Endodermal cell (in vitro differentiated cells): ENCODE results near the gene ACTMAP. TPM values are rescaled to one million over a fixed set of nuclear protein-coding genes. Genes with fewer than 3 reads are reported as not detected.
"Not testable (repeated sequence)": the region's sequence is repeated elsewhere in the genome, so short reads cannot be mapped to it uniquely, and the experiment has no call there.

ENCODE experiments used
- DNase-seq: peaks from one replicate; pipeline ENCODE4 v3.0.0-alpha.2; 2017
- H3K27ac ChIP-seq: 2 replicates; pipeline ENCODE4 v1.5.1; 2013; ENCODE audit warnings: mild to moderate bottlenecking, low read depth, low read length, moderate library complexity
- H3K27me3 ChIP-seq: 2 replicates; pipeline ENCODE4 v1.6.1; 2013; ENCODE audit warnings: mild to moderate bottlenecking, low read length, moderate library complexity; ENCODE audit not compliant: insufficient read depth, control insufficient read depth, poor library complexity, severe bottlenecking
- H3K36me3 ChIP-seq: 2 replicates; pipeline ENCODE4 v1.7.0; 2013; ENCODE audit warnings: mild to moderate bottlenecking, low read length, moderate library complexity; ENCODE audit not compliant: control insufficient read depth, insufficient read depth
- H3K4me1 ChIP-seq: one replicate; pipeline ENCODE4 v1.7.0; 2013; ENCODE audit warnings: low read length; ENCODE audit not compliant: control insufficient read depth, insufficient read depth
- H3K4me3 ChIP-seq: 2 replicates; pipeline ENCODE4 v1.5.1; 2013; ENCODE audit warnings: mild to moderate bottlenecking, low read length, moderate library complexity
- H3K9ac ChIP-seq: 2 replicates; pipeline ENCODE4 v1.6.1; 2013; ENCODE audit warnings: mild to moderate bottlenecking, low read length, moderate library complexity; ENCODE audit not compliant: poor library complexity, severe bottlenecking; ENCODE audit errors: extremely low read depth
- H3K9me3 ChIP-seq: 2 replicates; pipeline ENCODE4 v1.6.1; 2013; ENCODE audit warnings: mild to moderate bottlenecking, low read length, moderate library complexity; ENCODE audit not compliant: control insufficient read depth
- H3K27ac Mint-ChIP-seq: 2 replicates; pipeline ENCODE4 v1.8.0; 2020; ENCODE audit warnings: mixed read lengths
- H3K27me3 Mint-ChIP-seq: 2 replicates; pipeline ENCODE4 v1.8.0; 2021; ENCODE audit warnings: mild to moderate bottlenecking, mixed read lengths; ENCODE audit not compliant: insufficient read depth
- H3K36me3 Mint-ChIP-seq: 2 replicates; pipeline ENCODE4 v1.8.0; 2020; ENCODE audit warnings: low read depth, mixed read lengths
- H3K4me1 Mint-ChIP-seq: 2 replicates; pipeline ENCODE4 v1.8.0; 2020; ENCODE audit warnings: mixed read lengths
- H3K4me3 Mint-ChIP-seq: 2 replicates; pipeline ENCODE4 v1.8.0; 2020; ENCODE audit warnings: mild to moderate bottlenecking, moderate library complexity, mixed read lengths
- H3K9me3 Mint-ChIP-seq: 2 replicates; pipeline ENCODE4 v1.8.0; 2020; ENCODE audit warnings: mild to moderate bottlenecking, mixed read lengths
- WGBS, 2 experiments: methylation state at CpG; one replicate each; pipeline versions ENCODE4 v1.1.5 to v1.1.7; 2013; ENCODE audit warnings: missing lambda C conversion rate in 2 of 2, mixed read lengths in 1 of 2; ENCODE audit not compliant: insufficient coverage in 1 of 2, insufficient read length in 1 of 2; 5-methylcytosine and 5-hydroxymethylcytosine counted together
- total RNA-seq, 2 donors: library from RNA; stranded (reverse); fragmentation: NEBNext Ultra II Directional in 1 of 2; extraction: Animal tissue kit (Norgen Biotek cat#: 25700) in 1 of 2; gene quantifications; 2 replicates in 1 of 2; 3 replicates in 1 of 2; pipeline ENCODE4 v1.2.1, GENCODE V29; 2021
- TF ChIP-seq, protein P1 (sequence below): fragments of 200-600 bp; sonication (generic); conservative IDR thresholded peaks from 2 replicates; pipeline ENCODE4 v1.5.0; 2021; ENCODE audit warnings: antibody characterized with exemption, mild to moderate bottlenecking

Gene ACTMAP
- total RNA-seq, 2 donors from 2014 or later: 26.0 to 34.3 TPM

DNA sequence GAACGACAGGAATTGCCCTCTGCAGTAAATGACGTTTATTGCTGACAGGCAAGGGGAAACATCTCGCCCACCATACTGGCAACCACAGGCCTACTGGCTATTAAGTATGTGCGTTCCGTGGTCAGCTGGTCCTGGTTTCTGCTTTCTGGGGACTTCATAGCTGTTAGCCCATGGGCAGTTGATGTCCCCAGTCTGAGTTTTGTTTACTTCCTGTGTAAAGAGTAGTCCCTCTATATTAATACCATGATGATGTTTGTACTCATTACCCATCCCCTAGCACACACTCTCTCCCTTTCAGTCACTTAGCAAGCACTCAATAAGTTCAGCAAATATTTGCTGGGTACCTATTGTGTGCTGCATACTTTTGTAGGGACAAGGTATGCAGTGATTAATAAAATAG lies 18.6 kb upstream of the ACTMAP start:
- H3K27ac ChIP-seq: no peak overlapping the region
- no peaks in the 10 kb centered on the region for H3K9me3 ChIP-seq

DNA sequence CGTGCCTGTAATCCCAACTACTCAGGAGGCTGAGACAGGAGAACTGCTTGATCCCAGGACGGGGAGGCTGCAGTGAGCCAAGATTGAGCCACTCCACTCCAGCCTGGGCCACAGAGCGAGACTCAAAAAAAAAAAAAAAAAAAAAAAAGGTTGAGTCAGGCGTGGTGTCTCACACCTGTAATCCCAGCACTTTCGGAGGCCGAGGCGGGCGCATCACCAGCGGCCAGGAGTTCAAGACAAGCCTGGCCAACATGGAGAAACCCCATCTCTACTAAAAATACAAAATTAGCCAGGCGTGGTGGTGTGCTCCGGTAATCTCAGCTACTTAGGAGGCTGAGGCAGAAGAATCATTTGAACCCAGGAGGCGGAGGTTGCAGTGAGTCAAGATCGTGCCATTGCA lies 16.1 kb upstream of the ACTMAP start:
- H3K4me3 Mint-ChIP-seq, H3K9me3 ChIP-seq, H3K4me1 ChIP-seq, H3K4me1 Mint-ChIP-seq, H3K4me3 ChIP-seq, H3K9ac ChIP-seq, H3K27me3 Mint-ChIP-seq, H3K27me3 ChIP-seq, H3K27ac Mint-ChIP-seq, H3K9me3 Mint-ChIP-seq, H3K27ac ChIP-seq, DNase-seq: not testable (repeated sequence)
- peaks cover 63% of the 10 kb centered on the region for H3K36me3 Mint-ChIP-seq
- H3K36me3 ChIP-seq: peaks cover 50% of the 10 kb centered on the region
- WGBS, 2 experiments: 97 to 98% methylated on average over 5 to 12 of the region's 13 CpGs

More for the DNA sequence above, 18.6 kb upstream of the ACTMAP start:
- Histone ChIP-seq H3K27me3 (no peaks in the 10 kb centered on the region), H3K4me3 (no peak overlapping the region), H3K4me1 (no peaks in the 10 kb centered on the region), H3K9ac (no peak overlapping the region), H3K36me3 (peaks cover 25% of the 10 kb centered on the region)
- no peak for DNase-seq
- Mint-ChIP-seq H3K4me3 (no peak overlapping the region), H3K4me1 (no peaks in the 10 kb centered on the region), H3K9me3 (no peaks in the 10 kb centered on the region), H3K27ac (peak overlapping the region; percentile 52), H3K36me3 (peaks cover 40% of the 10 kb centered on the region), H3K27me3 (no peaks in the 10 kb centered on the region)
- 92% methylated on average over 3 to 5 of the region's 5 CpGs for WGBS, 2 experiments
- TF ChIP-seq, protein P1, sequence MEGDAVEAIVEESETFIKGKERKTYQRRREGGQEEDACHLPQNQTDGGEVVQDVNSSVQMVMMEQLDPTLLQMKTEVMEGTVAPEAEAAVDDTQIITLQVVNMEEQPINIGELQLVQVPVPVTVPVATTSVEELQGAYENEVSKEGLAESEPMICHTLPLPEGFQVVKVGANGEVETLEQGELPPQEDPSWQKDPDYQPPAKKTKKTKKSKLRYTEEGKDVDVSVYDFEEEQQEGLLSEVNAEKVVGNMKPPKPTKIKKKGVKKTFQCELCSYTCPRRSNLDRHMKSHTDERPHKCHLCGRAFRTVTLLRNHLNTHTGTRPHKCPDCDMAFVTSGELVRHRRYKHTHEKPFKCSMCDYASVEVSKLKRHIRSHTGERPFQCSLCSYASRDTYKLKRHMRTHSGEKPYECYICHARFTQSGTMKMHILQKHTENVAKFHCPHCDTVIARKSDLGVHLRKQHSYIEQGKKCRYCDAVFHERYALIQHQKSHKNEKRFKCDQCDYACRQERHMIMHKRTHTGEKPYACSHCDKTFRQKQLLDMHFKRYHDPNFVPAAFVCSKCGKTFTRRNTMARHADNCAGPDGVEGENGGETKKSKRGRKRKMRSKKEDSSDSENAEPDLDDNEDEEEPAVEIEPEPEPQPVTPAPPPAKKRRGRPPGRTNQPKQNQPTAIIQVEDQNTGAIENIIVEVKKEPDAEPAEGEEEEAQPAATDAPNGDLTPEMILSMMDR: no peak

DNA sequence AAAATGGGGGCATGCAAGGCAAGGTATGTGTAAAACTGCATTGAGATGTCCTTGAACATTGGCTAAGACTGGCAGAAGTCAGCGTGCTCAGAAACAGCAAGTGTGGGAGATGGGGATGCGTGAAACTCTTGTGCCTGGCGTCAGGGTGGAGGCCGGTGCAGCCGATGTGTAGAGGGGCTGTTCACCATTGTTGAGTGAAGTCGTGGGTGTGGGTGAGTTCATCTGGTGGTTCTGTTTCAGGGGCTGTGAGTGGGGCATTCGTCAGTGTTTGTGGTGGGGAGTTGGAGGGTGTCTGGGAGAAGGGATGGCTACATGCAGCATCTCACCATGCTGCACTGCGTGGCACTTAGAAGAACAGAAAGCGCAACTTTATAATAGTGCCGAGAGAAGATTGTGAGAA lies 13.7 kb upstream of the ACTMAP start:
- Histone ChIP-seq H3K27me3 (no peaks in the 10 kb centered on the region), H3K36me3 (peaks cover 73% of the 10 kb centered on the region), H3K4me3 (no peak overlapping the region), H3K27ac (no peak overlapping the region), H3K4me1 (no peaks in the 10 kb centered on the region), H3K9ac (no peak overlapping the region), H3K9me3 (no peaks in the 10 kb centered on the region)
- no peaks in the 10 kb centered on the region for H3K4me1 Mint-ChIP-seq
- H3K36me3 Mint-ChIP-seq: peaks cover 72% of the 10 kb centered on the region
- TF ChIP-seq, protein P1: no peak
- 96 to 97% methylated on average over 6 to 10 of the region's 10 CpGs for WGBS, 2 experiments
- no peak overlapping the region for H3K4me3 Mint-ChIP-seq
- H3K27me3 Mint-ChIP-seq: no peaks in the 10 kb centered on the region
- H3K9me3 Mint-ChIP-seq: no peaks in the 10 kb centered on the region
- no peak overlapping the region for H3K27ac Mint-ChIP-seq
- no peak for DNase-seq

DNA sequence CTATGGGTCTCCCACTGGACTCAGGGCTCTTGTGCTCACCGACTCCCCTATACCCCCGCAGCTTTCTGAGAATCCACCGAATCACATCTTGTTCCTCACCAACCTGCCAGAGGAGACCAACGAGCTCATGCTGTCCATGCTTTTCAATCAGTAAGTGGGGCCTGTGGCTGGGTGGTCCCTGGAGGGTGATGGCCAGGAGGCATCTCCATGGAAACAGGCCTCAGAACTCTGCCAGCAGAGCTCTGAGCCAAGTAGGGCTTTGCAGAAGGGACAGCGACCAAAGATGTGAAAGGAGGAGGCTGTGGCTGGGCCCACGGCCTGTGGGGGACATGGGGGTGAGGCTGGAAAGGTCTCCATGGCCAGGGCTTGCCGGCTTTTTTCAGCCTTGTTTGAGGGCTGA lies 13.2 kb upstream of the ACTMAP start:
- no peaks in the 10 kb centered on the region for H3K9me3 Mint-ChIP-seq
- 99 to 100% methylated on average over 2 to 7 of the region's 7 CpGs for WGBS, 2 experiments
- no peaks in the 10 kb centered on the region for H3K4me1 Mint-ChIP-seq
- Histone ChIP-seq H3K9me3 (no peaks in the 10 kb centered on the region), H3K4me1 (no peaks in the 10 kb centered on the region), H3K36me3 (peaks cover 76% of the 10 kb centered on the region), H3K27me3 (no peaks in the 10 kb centered on the region), H3K4me3 (no peak overlapping the region), H3K27ac (no peak overlapping the region), H3K9ac (no peak overlapping the region)
- TF ChIP-seq, protein P1: no peak
- DNase-seq: no peak
- no peak overlapping the region for H3K27ac Mint-ChIP-seq
- no peaks in the 10 kb centered on the region for H3K27me3 Mint-ChIP-seq
- H3K36me3 Mint-ChIP-seq: peaks cover 75% of the 10 kb centered on the region
- H3K4me3 Mint-ChIP-seq: no peak overlapping the region
